HG02840 (cell line): Measurements from ENCODE around the gene CHID1.

ENCODE experiments used
- ATAC-seq: cut with Tn5 transposase; IDR thresholded peaks from one replicate; pipeline ENCODE4 v1.9.1; 2021; ENCODE audit warnings: mild to moderate bottlenecking, moderate library complexity, moderate number of reproducible peaks; ENCODE audit not compliant: unreplicated experiment, low FRiP score

The CHID1 gene

GRCh38 chr11:867856-868358 is 42.7 kb downstream of the CHID1 start:
- ATAC-seq = no peak

- ATAC-seq = no peak
Observed at GRCh38 chr11:866481-866880, 44.1 kb downstream of the CHID1 start.

DNA sequence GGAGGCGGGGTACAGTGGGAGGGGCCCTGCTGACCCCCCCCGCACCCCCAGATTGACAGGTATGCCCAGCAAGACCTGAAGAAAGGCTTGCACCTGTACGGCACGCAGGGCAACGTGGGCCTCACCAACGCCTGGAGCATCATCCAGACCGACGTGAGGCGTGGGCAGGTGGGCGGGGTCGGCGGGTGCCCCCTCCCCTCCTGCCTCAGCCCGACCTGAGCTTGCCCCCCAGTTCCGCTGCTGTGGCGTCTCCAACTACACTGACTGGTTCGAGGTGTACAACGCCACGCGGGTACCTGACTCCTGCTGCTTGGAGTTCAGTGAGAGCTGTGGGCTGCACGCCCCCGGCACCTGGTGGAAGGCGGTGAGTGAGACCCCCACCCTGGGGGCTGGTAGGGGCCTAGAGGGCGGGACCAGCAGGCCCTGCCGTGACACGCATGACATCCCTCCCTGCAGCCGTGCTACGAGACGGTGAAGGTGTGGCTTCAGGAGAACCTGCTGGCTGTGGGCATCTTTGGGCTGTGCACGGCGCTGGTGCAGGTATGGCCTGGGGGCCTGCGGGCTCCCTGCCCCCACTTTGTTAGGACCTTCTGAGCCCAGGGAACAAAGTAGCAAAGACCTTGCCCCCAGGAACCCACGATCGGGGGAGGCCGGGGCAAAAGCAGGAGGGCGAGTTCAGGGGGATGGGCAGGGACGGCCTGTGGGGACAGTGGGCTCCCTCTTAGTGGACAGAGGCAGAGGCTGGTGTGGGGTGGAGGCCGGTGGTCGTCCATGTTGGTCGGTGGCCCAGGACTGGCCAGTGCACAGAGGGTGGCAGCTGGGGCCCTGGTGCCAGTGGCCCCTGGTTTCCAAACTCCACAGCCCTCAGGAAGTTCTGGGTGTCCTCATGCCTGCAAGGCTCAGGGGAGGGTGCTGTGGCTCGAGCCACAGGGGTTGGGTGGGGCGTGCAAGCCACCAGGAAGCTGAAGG is 44.9 kb downstream of the CHID1 start:
- no peak for ATAC-seq

DNA sequence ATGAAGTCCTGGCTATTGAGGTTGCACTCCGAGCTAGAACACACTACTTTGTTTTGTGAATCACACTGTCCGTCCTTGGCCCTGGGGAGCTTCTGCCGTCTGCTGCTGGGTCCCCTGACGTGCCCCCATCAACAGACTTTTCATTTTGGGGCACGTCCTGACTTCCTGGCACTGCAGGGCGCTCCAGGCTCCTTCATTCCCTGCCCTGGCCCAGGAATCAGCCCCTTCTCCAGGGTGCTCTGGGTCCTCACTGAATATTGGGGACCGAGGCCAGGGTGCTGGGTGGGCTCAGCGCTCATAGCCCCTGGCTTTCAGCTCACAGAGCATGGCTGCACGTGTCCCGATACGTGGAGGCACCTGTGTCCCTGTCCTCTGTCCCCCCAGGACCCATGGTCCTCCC is 45.7 kb downstream of the CHID1 start:
- ATAC-seq = no peak

GRCh38 chr11:863910-864827 is 46.4 kb downstream of the CHID1 start:
- no peak for ATAC-seq

GRCh38 chr11:863023-863909 is 47.3 kb downstream of the CHID1 start:
- no peak for ATAC-seq

GRCh38 chr11:862696-863022 is 48.0 kb downstream of the CHID1 start:
- no peak for ATAC-seq

DNA sequence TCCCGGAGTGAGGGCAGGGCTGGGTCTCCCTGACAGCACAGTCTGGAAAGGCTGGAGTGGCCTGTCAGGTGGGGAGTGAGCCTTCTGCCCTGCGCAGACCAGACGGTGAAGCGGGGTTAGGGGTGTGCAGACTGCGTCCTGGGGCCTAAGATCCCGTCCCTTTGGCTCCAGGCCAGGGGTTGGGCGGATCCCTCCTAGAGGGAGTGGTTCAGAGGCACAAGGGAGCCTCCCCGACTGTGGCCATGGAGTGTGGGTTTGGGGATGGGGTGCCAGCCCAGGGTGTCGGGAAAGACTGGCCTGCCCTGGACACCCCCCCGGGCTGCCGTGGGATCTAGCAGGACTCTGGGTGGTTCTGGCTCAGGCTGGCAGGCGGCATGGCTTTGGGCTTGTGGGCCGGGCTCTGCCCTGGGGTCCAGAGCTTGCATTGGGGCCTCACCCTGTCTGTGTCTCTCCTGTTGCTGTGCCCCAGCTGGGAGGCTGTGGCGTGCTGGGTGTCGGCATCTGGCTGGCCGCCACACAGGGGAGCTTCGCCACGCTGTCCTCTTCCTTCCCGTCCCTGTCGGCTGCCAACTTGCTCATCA is 48.4 kb downstream of the CHID1 start:
- no peak for ATAC-seq

GRCh38 chr11:861105-861479 is 49.5 kb downstream of the CHID1 start:
- ATAC-seq = no peak

DNA sequence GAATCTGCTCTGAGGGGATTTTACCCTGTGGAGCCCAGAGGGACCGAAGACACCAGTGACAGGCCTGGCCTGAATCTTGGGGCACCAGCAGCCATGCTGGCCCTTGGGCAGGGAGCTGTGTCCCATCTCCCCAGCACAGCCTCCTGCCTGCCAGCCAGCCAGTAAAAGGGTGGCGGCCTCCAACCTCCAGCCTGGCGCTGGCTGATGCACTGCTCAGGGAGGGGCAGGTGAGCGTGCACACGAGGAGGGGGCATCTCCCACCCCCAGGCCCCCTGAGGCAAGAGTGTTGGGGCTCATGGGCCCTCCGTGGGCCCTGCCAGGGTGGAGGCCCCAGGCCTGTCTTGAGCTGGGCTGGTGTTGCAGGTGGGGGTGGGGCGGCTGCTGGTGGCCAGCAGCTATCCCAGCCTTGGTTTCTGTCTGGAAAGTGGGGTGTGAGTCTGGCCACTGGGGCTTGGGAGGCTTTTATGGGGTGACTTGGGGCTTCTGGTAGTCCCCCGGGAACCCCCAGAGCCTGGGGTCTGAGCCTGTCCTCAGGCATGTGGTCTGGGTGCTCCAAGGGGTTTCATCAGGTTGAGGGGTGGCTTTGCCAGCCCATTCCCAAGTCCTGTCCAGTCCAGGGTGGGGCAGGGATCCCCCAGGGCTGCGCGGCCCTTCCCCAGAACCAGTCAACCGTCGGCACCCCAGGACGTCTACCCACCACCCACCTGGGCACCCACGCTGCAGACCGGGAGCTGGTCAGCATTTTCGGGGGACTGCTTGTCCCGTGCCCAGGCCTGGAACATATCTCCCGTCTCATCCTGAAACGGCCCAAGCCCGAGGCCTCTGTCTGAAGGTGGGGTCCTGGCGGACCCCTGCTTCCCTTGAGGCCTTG is 50.1 kb downstream of the CHID1 start:
- no peak for ATAC-seq

- ATAC-seq = no peak
Observed at GRCh38 chr11:859394-860131, 51.0 kb downstream of the CHID1 start.

GRCh38 chr11:858762-859339 is 51.8 kb downstream of the CHID1 start:
- ATAC-seq = no peak

DNA sequence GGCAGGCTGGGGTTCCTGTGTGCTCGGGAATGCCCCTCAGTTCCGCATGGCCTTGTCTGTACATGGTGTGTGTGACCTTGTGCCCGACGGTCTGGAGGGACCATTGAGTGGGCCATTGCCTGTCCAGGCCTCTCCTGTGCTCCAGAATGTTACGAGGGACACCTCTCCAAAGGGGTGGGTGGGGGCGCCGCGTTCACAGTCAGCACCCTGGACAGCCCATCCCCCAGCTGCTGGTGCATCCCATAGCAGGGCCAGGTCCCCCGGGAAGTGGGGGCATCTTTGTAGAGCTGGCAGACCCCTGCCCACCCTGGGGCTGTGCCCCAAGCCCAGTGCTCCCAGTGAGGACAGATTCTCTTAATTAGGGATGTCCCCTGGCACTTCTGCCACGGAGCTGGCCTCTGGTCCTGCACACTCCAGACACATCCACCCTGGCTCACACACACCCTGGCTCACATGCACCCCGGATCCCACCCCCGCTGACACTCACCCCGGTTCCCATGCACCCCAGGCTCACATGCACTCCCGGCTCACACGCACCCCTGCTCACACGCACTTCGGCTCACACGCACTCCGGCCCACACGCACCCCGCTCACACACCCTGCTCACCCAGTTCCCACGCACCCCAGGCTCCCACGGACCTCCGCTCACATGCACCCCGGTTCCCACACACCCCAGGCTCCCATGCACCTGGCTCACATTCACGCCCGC is 52.4 kb downstream of the CHID1 start:
- no peak for ATAC-seq

GRCh38 chr11:856397-856796 is 54.2 kb downstream of the CHID1 start:
- no peak for ATAC-seq

DNA sequence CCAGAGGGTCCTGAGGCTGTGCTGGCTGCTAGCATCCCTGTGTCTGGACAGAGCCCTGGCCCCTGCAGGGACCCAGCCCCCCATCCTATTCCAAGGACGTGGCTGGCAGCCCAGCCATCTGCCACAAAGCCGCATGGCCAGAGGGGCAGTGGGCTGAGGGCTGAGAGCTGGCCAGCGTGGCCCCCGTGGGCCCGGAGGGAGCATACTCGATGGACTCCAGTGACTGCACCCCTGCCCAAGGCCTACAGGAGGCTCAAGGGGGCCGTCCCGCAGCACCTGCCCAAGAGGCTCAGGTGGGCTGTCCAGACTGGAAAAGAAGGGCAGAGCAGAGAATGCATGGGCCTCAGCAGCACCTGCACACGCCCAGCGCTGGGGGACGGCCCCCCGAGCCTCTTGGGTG is 54.8 kb downstream of the CHID1 start:
- no peak for ATAC-seq

DNA sequence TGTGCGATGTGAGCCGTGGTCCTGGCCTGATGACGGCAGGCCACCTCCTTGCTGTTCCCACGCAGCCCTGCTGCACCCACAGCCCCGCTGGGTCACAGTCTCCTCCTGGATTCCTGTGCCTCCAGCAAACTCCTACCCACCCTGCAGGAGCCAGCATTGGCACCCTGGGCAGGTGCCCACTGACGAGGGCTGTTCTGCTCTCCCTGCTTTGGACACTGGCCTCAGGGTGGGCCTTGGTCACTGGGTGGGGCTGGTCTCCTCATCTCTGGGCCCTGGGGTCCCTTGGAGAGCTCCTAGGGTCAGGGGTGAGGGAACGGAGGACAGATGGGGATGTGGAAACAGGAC is 55.3 kb downstream of the CHID1 start:
- ATAC-seq = no peak

DNA sequence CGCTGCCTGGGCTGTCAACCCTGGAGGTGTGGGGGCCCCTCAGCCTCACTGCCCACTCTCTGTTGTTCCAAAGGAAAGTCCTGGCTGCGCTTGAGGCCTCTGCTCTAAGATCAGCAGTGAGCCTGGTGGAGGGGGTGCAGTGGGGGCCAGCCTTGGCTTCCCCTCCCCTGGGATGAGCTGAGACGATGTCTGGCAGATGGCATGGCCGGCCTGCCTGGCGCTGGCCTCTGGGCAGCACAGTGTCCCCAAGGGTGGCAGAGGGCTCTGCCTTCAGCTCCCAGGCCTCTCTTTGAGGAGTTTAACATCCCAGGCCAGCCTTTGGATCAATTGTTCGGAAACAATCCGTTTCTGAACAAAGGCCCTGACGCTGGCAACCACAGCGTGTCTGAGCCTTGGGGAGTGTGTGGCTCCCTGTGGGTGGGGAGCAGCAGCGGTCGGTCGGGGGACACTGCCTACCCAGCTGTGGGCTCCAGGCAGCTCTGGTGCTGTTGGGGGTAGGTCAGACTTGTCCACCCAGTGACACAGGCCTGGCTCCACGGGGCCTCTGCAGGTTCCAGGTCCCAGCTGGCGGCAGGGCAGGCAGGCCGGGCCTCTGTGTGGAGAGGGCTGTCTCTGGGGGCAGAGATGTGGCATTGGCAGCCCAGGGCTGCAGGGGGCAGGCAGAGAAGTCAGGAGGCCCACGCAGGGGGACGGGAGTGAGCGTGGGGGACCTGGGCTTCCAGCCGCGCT is 55.8 kb downstream of the CHID1 start:
- ATAC-seq = no peak
